ENCODE data around the gene GRM1.

DNA sequence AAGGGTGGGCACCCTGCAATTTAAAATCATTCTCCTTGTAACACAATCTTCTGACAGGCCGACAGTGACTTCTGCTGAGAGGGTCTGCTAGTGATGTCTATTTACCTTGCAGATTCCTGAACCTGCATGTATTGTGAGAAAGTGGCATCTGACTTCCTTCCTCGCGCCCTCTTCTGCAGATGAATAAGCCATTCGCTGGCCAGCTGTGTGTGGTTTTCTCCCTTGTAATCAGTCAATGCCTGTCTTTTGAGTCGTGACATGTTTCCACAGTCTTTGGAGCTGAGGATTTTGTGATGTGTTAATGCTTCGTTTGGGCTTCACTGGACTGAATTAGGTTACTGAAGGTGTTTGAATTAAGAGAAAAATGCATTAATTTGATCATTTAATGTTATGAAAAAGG is 125.3 kb downstream of the GRM1 start:
- no peak for TF ChIP-seq POLR2AphosphoS5 (IDR thresholded peaks at IDR 0.05; ENCODE audit: borderline replicate concordance, low read depth, low read length)
- TF ChIP-seq EZH2 (IDR thresholded peaks at IDR 0.05), result no peak
